ENCODE results near the gene INPP5A. TPM values are rescaled to one million over a fixed set of nuclear protein-coding genes. Genes with fewer than 3 reads are reported as not detected.

Gene INPP5A
- total RNA-seq, 4 donors from 2014 or later, result 16.9 to 58.2 (median 29.5) TPM

- Histone ChIP-seq H3K27ac (no peak overlapping the region), H3K27me3 (peaks cover 0 to 57% (median 0%) of the 10 kb centered on the region in 4 donors), H3K4me3 (no peak overlapping the region), H3K4me1 (no peaks in the 10 kb centered on the region), H3K9me3 (no peaks in the 10 kb centered on the region), H3K36me3 (no peaks in the 10 kb centered on the region)
- DNase-seq, result no peak
- TF ChIP-seq, protein P1, sequence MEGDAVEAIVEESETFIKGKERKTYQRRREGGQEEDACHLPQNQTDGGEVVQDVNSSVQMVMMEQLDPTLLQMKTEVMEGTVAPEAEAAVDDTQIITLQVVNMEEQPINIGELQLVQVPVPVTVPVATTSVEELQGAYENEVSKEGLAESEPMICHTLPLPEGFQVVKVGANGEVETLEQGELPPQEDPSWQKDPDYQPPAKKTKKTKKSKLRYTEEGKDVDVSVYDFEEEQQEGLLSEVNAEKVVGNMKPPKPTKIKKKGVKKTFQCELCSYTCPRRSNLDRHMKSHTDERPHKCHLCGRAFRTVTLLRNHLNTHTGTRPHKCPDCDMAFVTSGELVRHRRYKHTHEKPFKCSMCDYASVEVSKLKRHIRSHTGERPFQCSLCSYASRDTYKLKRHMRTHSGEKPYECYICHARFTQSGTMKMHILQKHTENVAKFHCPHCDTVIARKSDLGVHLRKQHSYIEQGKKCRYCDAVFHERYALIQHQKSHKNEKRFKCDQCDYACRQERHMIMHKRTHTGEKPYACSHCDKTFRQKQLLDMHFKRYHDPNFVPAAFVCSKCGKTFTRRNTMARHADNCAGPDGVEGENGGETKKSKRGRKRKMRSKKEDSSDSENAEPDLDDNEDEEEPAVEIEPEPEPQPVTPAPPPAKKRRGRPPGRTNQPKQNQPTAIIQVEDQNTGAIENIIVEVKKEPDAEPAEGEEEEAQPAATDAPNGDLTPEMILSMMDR (IDR thresholded peaks at IDR 0.05), result no peak
- no peak for TF ChIP-seq POLR2A (IDR thresholded peaks at IDR 0.05)
- intact Hi-C loops (cut with DNase I), result no loop called here
- no CpG with 5 or more reads among the region's 27 CpGs for WGBS, 2 donors
These were observed 270.0 kb downstream of the INPP5A start for GRCh38 chr10:132807621-132808049.

DNA sequence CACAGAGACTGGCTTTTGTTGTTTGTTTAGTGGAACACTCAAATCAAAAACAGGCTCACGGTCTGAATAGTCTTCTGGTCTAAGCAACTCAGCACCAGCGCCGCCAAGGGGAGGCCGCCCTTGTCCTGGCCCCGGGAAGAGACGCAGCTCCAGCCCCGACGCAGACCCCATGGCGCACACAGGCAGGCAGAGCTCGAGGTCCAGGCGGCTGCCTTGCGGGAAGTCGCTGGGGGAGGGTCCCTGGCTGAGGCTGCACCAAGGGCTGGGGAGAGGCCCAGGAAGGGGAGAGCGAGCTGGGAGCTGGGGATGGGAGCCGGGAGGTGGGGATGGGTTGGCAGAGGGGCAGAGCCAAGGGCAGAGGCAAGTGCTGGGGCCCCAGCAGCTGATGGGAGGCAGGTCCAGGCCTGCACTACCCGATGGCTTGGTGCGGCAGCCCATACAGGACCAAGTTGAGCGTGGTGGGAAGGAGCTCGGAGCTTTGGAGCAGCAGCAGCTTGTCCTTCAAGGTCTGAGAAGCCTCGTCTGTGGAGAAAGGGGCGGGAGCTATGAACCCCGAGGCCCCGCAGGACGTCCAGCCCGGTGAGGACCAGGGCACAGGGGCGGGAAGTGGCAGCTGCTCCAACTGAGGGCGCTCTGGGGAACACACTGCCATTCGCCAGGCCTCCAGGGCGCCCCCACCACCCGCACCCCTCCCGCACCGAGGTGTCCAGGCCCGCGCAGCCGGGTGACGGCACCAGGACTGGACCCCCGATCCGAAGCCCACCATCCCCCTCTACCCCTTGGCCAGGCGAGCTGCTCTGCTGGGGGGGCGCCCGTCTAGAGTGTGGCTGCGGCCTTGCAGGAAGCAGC lies 271.0 kb downstream of the INPP5A start:
- Histone ChIP-seq H3K9me3 (no peaks in the 10 kb centered on the region), H3K4me1 (no peaks in the 10 kb centered on the region), H3K4me3 (no peak overlapping the region), H3K27me3 (peaks cover 0 to 64% (median 0%) of the 10 kb centered on the region in 4 donors), H3K36me3 (no peaks in the 10 kb centered on the region), H3K27ac (no peak overlapping the region)
- 30 to 59% methylated on average over 4 to 8 of the region's 42 CpGs for WGBS, 2 donors
- no peak for TF ChIP-seq POLR2A (IDR thresholded peaks at IDR 0.05)
- TF ChIP-seq, protein P1 (IDR thresholded peaks at IDR 0.05), result no peak
- DNase-seq, result no peak
- intact Hi-C loops (cut with DNase I), result no loop called here

DNA sequence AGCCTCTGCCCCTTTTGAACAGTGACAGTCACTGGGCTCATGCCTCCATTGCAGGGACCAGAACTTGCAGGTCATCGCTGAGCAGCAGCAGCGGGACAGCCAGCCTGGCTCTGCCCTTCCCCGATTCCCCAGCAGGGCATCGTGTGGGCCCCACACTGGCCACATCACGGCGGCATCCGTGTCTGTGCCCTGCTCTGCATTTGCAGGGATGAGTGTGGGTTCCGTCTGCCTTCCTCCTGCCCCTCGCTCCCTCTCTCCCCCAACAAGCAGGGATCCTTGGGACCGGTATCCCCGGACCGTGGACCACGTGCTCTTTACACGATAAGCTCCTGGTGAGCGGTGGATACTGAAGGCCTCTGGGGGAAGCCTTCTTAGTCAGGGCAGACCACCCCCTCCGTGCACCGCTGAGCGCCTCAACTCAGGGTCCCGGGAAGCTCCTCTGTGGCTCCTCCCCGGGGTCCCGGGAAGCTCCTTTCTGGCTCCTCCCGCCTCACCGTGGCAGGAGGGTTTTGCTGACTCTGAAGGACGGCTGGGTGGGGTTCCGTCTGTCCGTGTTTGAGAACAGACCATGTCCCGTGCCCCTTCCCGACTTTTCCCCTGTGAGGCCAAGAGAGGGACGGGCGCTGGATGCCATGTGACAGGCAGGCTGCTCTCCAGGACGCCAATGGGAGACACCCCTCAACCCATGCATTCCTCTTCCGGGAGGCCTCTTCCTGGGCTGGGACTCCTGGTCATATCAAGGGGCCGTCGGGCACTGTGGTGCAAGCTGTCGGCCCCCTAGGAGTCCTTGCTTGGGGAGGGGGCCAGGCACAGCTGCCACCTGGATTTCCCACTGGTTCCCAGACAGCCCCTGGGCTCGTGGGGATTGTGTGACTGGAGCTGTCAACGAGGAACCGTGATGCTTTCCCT lies 271.9 kb downstream of the INPP5A start:
- H3K27me3 ChIP-seq, result peaks cover 0 to 73% (median 0%) of the 10 kb centered on the region in 4 donors
- WGBS, 2 donors, result 87 to 93% methylated on average over 9 to 10 of the region's 38 CpGs
- intact Hi-C loops (cut with DNase I), result no loop called here

GRCh38 chr10:132810141-132810806 lies 272.7 kb downstream of the INPP5A start:
- no peak for TF ChIP-seq POLR2A (IDR thresholded peaks at IDR 0.05)
- TF ChIP-seq, protein P1 (IDR thresholded peaks at IDR 0.05), result no peak
- H3K4me1 ChIP-seq, result no peaks in the 10 kb centered on the region
- no peaks in the 10 kb centered on the region for H3K9me3 ChIP-seq
- H3K27me3 ChIP-seq, result peaks cover 0 to 72% (median 0%) of the 10 kb centered on the region in 4 donors
- H3K36me3 ChIP-seq, result no peaks in the 10 kb centered on the region
- WGBS, 2 donors, result 73 to 80% methylated on average over 4 to 8 of the region's 39 CpGs
- H3K4me3 ChIP-seq, result no peak overlapping the region
- H3K27ac ChIP-seq, result no peak overlapping the region
- no peak for DNase-seq
- intact Hi-C loops (cut with DNase I), result no loop called here

More for the DNA sequence above, 271.9 kb downstream of the INPP5A start:
- Histone ChIP-seq H3K4me3 (no peak overlapping the region), H3K9me3 (no peaks in the 10 kb centered on the region), H3K4me1 (no peaks in the 10 kb centered on the region), H3K27ac (no peak overlapping the region), H3K36me3 (no peaks in the 10 kb centered on the region)
- TF ChIP-seq POLR2A (IDR thresholded peaks at IDR 0.05), result no peak
- TF ChIP-seq, protein P1 (IDR thresholded peaks at IDR 0.05), result no peak
- no peak for DNase-seq
